Heart left ventricle (tissue), 16 donors: ENCODE data around the gene LTBP2. TPM values are rescaled to one million over a fixed set of nuclear protein-coding genes. Genes with fewer than 3 reads are reported as not detected.

Experiments
- ATAC-seq, 4 donors: fragments of 200-7000 bp; cut with Tn5 transposase; one replicate each; pipeline ENCODE4 v1.9.1; 2020 to 2022; ENCODE audit warnings: moderate library complexity in 4 of 4, mild to moderate bottlenecking in 3 of 4, moderate number of reproducible peaks in 1 of 4
- DNase-seq, 5 donors: peaks; one replicate each; pipeline ENCODE4 v3.0.0-alpha.2; 2020
- H3K27ac ChIP-seq, 12 donors: fragments of 200-600 bp; sonication (generic) in 4 of 12; one replicate each; pipeline versions ENCODE4 v1.5.0 to v1.8.0; 2016 to 2022; ENCODE audit warnings: mild to moderate bottlenecking in 2 of 12
- H3K27me3 ChIP-seq, 9 donors: fragments of 200-600 bp; sonication (generic) in 2 of 9; one replicate each; pipeline versions ENCODE4 v1.5.1 to v1.8.0; 2016 to 2022; ENCODE audit warnings: mild to moderate bottlenecking in 3 of 9
- H3K36me3 ChIP-seq, 9 donors: fragments of 200-600 bp; sonication (generic) in 2 of 9; one replicate each; pipeline versions ENCODE4 v1.5.0 to v1.8.0; 2018 to 2022; ENCODE audit warnings: mild to moderate bottlenecking in 2 of 9
- H3K4me1 ChIP-seq, 12 donors: fragments of 200-600 bp; sonication (generic) in 4 of 12; one replicate each; pipeline versions ENCODE4 v1.5.0 to v1.8.0; 2016 to 2022; ENCODE audit warnings: mild to moderate bottlenecking in 3 of 12
- H3K4me3 ChIP-seq, 12 donors: fragments of 200-600 bp; sonication (generic) in 4 of 12; one replicate each; pipeline versions ENCODE4 v1.5.0 to v1.8.0; 2017 to 2022; ENCODE audit warnings: mild to moderate bottlenecking in 9 of 12, moderate library complexity in 4 of 12
- H3K9me3 ChIP-seq, 12 donors: fragments of 200-600 bp; sonication (generic) in 4 of 12; one replicate each; pipeline versions ENCODE4 v1.5.0 to v1.8.0; 2016 to 2022; ENCODE audit warnings: mild to moderate bottlenecking in 1 of 12
- POLR2A ChIP-seq, 2 donors: fragments of 450-650 bp; IDR thresholded peaks; one replicate each; pipeline ENCODE4 v1.6.1; 2017; ENCODE audit warnings: antibody characterized with exemption in 2 of 2, mild to moderate bottlenecking in 2 of 2, moderate library complexity in 2 of 2
- WGBS, 4 donors: extraction: QIAGEN DNeasy Blood & Tissue Kit in 2 of 4; methylation state at CpG; one replicate each; pipeline versions ENCODE4 v1.1.5 to v1.1.7; 2013 to 2018; 5-methylcytosine and 5-hydroxymethylcytosine counted together
- intact Hi-C, 10 donors: fragments of 100-400 bp; cut with DNase I; formaldehyde crosslinking; loops; one replicate each; pipeline versions ENCODE4 v1.11.1 to v1.14.2; 2022
- polyA plus RNA-seq, 2 donors: library from polyadenylated mRNA; stranded (reverse); fragments of 200-250 nt; gene quantifications; one replicate each; pipeline ENCODE4 v1.2.3, GENCODE V29; 2013
- total RNA-seq, 9 donors: library from RNA; depleted of rRNA in 2 of 9; stranded (reverse); fragments of >200 nt in 2 of 9; fragmentation: NEBNext Ultra II Directional in 3 of 9; extraction: Animal tissue kit (Norgen Biotek cat#: 25700) in 3 of 9; gene quantifications; one replicate each; pipeline versions ENCODE4 v1.1.0 to v1.2.4, GENCODE V29; 2016 to 2023
- TF ChIP-seq, protein P1 (sequence below), 12 donors: fragments of 200-600 bp; sonication (generic) in 4 of 12; IDR thresholded peaks; one replicate each; pipeline versions ENCODE4 v1.5.0 to v1.8.0; 2018 to 2022; ENCODE audit warnings: antibody characterized with exemption in 12 of 12, mild to moderate bottlenecking in 5 of 12
- donor health status: ischemic (EF 13 %, LVEDD 7.1; RV severe dilation, severe dysfunction).
- donor health status: healthy with polysubstance abuse.
- donor health status: DM: no; HTN: yes; CAD: no.
- donor health status: DM: no; HTN: no; CAD: no.
- donor health status: ischemic (EF 25% LVEDD 6.9; RV normal size, moderate dysfunction).
- donor health status: ischemic (EF 25% LVEDD 5.7; RV mildly dilated, moderate dysfunction).
- donor health status: healthy.
- donor health status: DM: yes; HTN: yes; CAD: no.
- donor health status: ischemic (EF 35%, LVEDD 5.7; RV mildly dilated, moderate dysfunction).
- donor health status: nonischemic (EF 11% LVEDD 7.7; RV severe dilation, severe dysfunction).
- donor health status: DM: yes; HTN: yes; CAD: no.
- donor health status: PGD.
- donor health status: ischemic (EF 29% LVEDD 5.4; RV normal size, mild dysfunction).
- donor health status: nonischemic (EF 23%, LVEDD 6.1; RV moderate dilation, normal function).

The LTBP2 gene
- total and polyA plus RNA-seq, 11 donors = 4.0 to 69.1 (median 29.5) TPM

GRCh38 chr14:74620497-74620921, 8.5 kb upstream of the LTBP2 start:
- peaks cover 0 to 62% (median 39%) of the 10 kb centered on the region in 12 donors for H3K4me1 ChIP-seq
- TF ChIP-seq POLR2A (IDR thresholded peaks at IDR 0.05) = no peak
- TF ChIP-seq, protein P1, sequence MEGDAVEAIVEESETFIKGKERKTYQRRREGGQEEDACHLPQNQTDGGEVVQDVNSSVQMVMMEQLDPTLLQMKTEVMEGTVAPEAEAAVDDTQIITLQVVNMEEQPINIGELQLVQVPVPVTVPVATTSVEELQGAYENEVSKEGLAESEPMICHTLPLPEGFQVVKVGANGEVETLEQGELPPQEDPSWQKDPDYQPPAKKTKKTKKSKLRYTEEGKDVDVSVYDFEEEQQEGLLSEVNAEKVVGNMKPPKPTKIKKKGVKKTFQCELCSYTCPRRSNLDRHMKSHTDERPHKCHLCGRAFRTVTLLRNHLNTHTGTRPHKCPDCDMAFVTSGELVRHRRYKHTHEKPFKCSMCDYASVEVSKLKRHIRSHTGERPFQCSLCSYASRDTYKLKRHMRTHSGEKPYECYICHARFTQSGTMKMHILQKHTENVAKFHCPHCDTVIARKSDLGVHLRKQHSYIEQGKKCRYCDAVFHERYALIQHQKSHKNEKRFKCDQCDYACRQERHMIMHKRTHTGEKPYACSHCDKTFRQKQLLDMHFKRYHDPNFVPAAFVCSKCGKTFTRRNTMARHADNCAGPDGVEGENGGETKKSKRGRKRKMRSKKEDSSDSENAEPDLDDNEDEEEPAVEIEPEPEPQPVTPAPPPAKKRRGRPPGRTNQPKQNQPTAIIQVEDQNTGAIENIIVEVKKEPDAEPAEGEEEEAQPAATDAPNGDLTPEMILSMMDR (IDR thresholded peaks at IDR 0.05) = no peak
- H3K27me3 ChIP-seq = peaks cover 0 to 5% (median 0%) of the 10 kb centered on the region in 9 donors
- no peaks in the 10 kb centered on the region for H3K9me3 ChIP-seq
- peak in 2 of 5 donors; percentile 15 to 23 for DNase-seq
- no peaks in the 10 kb centered on the region for H3K36me3 ChIP-seq
- intact Hi-C loops = no loop called here
- ATAC-seq = peak in 3 of 4 donors; percentile 14 to 32 (median 20)
- no peak overlapping the region for H3K4me3 ChIP-seq
- WGBS, 4 donors = 63 to 80% (median 72%) methylated on average over 2 of the region's 2 CpGs
- peak overlapping the region; percentile 30 to 89 (median 62) for H3K27ac ChIP-seq

DNA sequence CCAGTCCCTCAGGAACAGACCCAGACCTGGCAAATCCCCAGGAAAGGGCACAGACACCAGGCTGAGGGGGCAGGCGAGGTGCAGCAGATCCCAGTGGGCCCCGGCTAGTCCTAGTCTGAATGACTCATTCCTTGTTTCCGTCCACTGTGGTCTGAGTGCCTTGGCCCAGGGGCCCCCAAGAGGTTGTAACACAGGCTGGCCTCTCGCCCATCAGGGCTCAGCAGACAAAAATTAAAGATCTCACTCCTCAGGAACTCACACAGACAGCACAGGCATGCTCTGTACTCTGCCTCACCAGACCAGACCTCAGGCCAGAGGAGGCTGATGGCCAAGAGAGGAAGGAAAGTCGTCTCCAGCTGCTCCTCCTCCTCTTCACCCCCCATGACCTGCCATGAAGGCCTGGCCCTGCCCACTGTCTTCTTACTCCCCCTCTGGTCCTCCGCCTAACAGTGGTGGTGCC, 7.7 kb upstream of the LTBP2 start:
- TF ChIP-seq, protein P1 (IDR thresholded peaks at IDR 0.05) = no peak
- TF ChIP-seq POLR2A (IDR thresholded peaks at IDR 0.05) = no peak
- intact Hi-C loops = loop anchor here in 3 of 10 donors (10.0 kb wide), 4 partner anchors 45 to 255 kb away; partner anchors contain the start of genes ISCA2 (in 1 of the 3) and NPC2 (in 1 of the 3)

DNA sequence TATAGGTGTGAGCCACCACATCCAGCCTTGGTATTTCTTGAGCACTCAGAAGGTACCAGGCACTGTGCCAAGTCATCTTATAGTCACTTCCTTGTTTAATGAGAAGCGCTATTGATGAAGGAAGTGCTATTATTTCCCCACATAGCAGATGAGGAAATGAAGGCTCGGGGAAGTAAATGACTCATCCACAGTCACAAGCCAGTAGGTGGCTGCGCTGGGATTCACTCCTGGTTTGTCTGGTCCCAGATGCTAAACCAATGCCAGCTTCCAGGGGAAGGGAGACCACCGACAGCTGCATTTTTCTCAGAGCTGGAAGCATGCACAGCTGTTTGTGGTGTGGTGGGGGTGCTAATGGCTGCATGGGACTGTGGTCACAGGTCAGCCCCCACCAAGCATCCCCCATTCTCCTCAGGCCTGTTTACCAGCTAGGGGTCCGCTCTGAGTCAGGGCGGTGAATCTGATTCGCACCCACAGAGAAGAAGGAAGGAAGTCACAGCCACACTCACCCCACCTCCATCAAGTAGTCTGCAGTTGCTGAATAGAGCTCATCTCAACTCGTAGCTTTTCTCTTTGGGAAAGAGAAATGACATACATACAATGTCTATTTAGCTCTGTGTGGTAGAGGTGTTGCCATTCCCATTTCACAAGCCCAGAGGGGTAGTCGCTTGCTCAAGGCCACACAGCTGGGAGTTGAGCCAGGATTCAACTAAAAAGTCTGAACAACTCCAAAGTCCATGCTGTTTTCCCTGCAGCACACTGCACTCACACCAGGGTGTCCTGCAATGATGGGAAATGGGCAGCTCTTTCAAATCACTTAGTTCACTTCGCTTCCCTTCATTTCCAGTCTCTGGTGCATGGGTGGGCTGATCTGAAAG, 6.3 kb upstream of the LTBP2 start:
- intact Hi-C loops = loop anchor here in 3 of 10 donors (10.0 kb wide), 4 partner anchors 46 to 254 kb away; partner anchors contain the start of genes ISCA2 (in 1 of the 3) and NPC2 (in 1 of the 3)
- TF ChIP-seq POLR2A (IDR thresholded peaks at IDR 0.05) = no peak
- TF ChIP-seq, protein P1 (IDR thresholded peaks at IDR 0.05) = no peak
- H3K4me1 ChIP-seq = peaks cover 0 to 75% (median 40%) of the 10 kb centered on the region in 12 donors
- DNase-seq (peak in 4 of 5 donors; percentile 15 to 57 (median 44)), ATAC-seq (peak in 1 of 4 donors; percentile 39)
- H3K36me3 ChIP-seq = no peaks in the 10 kb centered on the region
- peaks cover 0 to 6% (median 0%) of the 10 kb centered on the region in 9 donors for H3K27me3 ChIP-seq
- peak overlapping the region; percentile 34 to 89 (median 64) for H3K27ac ChIP-seq
- no peaks in the 10 kb centered on the region for H3K9me3 ChIP-seq
- 60 to 64% (median 61%) methylated on average over 6 to 10 of the region's 10 CpGs for WGBS, 4 donors
- H3K4me3 ChIP-seq = no peak overlapping the region

More for the DNA sequence above, 7.7 kb upstream of the LTBP2 start:
- Histone ChIP-seq H3K27me3 (peaks cover 0 to 5% (median 0%) of the 10 kb centered on the region in 9 donors), H3K4me1 (peaks cover 0 to 71% (median 40%) of the 10 kb centered on the region in 12 donors), H3K27ac (peak overlapping the region; percentile 51 to 89 (median 64)), H3K36me3 (no peaks in the 10 kb centered on the region), H3K4me3 (no peak overlapping the region), H3K9me3 (no peaks in the 10 kb centered on the region)
- DNase-seq (peak; percentile 76 to 91 (median 86)), ATAC-seq (peak; percentile 67 to 88 (median 86))
- WGBS, 4 donors = 31 to 71% (median 50%) methylated on average over 4 to 6 of the region's 6 CpGs
